Heart right ventricle (tissue), 16 donors: ENCODE data around the gene SPRED3. TPM values are rescaled to one million over a fixed set of nuclear protein-coding genes. Genes with fewer than 3 reads are reported as not detected.
A peak's percentile ranks its signal among the peaks of the same experiment; 100 is the strongest.
"Not testable (repeated sequence)": the region's sequence is repeated elsewhere in the genome, so short reads cannot be mapped to it uniquely, and the experiment has no call there.

ENCODE experiments used
- ATAC-seq, 8 donors: fragments of 200-7000 bp; cut with Tn5 transposase; one replicate each; pipeline ENCODE4 v1.9.1; 2020; ENCODE audit warnings: mild to moderate bottlenecking in 8 of 8, moderate library complexity in 8 of 8, moderate number of reproducible peaks in 1 of 8
- DNase-seq, 2 donors: peaks; one replicate each; pipeline ENCODE4 v3.0.0-alpha.2; 2020
- H3K27ac ChIP-seq, 10 donors: fragments of 200-600 bp; sonication (generic) in 2 of 10; one replicate each; pipeline versions ENCODE4 v1.5.0 to v1.8.0; 2020 to 2022; ENCODE audit warnings: mild to moderate bottlenecking in 3 of 10
- H3K27me3 ChIP-seq, 7 donors: fragments of 200-600 bp; one replicate each; pipeline ENCODE4 v1.8.0; 2021 to 2022; ENCODE audit warnings: mild to moderate bottlenecking in 2 of 7
- H3K36me3 ChIP-seq, 9 donors: fragments of 200-600 bp; sonication (generic) in 1 of 9; one replicate each; pipeline versions ENCODE4 v1.5.0 to v1.8.0; 2020 to 2022; ENCODE audit warnings: mild to moderate bottlenecking in 2 of 9
- H3K4me1 ChIP-seq, 9 donors: fragments of 200-600 bp; sonication (generic) in 1 of 9; one replicate each; pipeline versions ENCODE4 v1.5.0 to v1.8.0; 2020 to 2022; ENCODE audit warnings: mild to moderate bottlenecking in 4 of 9
- H3K4me3 ChIP-seq, 10 donors: fragments of 200-600 bp; sonication (generic) in 2 of 10; one replicate each; pipeline versions ENCODE4 v1.5.0 to v1.8.0; 2020 to 2022; ENCODE audit warnings: mild to moderate bottlenecking in 7 of 10, moderate library complexity in 2 of 10
- H3K9me3 ChIP-seq, 11 donors: fragments of 200-600 bp in 10 of 11; sonication (generic) in 2 of 11; one replicate each; pipeline versions ENCODE4 v1.5.0 to v1.8.0; 2013 to 2022; ENCODE audit warnings: mild to moderate bottlenecking in 2 of 11, control low read depth in 1 of 11, moderate library complexity in 1 of 11
- WGBS, 2 donors: extraction: QIAGEN DNeasy Blood & Tissue Kit; methylation state at CpG; one replicate each; pipeline ENCODE4 v1.1.7; 2013; ENCODE audit warnings: inconsistent platforms in 1 of 2; 5-methylcytosine and 5-hydroxymethylcytosine counted together
- intact Hi-C, 10 donors: fragments of 100-400 bp; cut with DNase I; formaldehyde crosslinking; loops; one replicate each; pipeline versions ENCODE4 v1.11.1 to v1.14.2; 2022
- polyA plus RNA-seq, 2 donors: library from polyadenylated mRNA; stranded (reverse); fragments of 200-250 nt; gene quantifications; one replicate each; pipeline ENCODE4 v1.2.3, GENCODE V29; 2013
- total RNA-seq, 10 donors: library from RNA; stranded (reverse); fragmentation: NEBNext Ultra II Directional in 3 of 10; extraction: Animal tissue kit (Norgen Biotek cat#: 25700) in 3 of 10; gene quantifications; one replicate each; pipeline versions ENCODE4 v1.2.1 to v1.2.4, GENCODE V29; 2021 to 2023
- TF ChIP-seq, protein P1 (sequence below), 9 donors: fragments of 200-600 bp; sonication (generic) in 2 of 9; IDR thresholded peaks; one replicate each; pipeline versions ENCODE4 v1.5.0 to v1.8.0; 2021 to 2022; ENCODE audit warnings: antibody characterized with exemption in 9 of 9, mild to moderate bottlenecking in 5 of 9, moderate library complexity in 1 of 9
- donor health status: Arrhythmogenic right ventricular cardiomyopathy.
- donor health status: ischemic (EF 13 %, LVEDD 7.1; RV severe dilation, severe dysfunction).
- donor health status: healthy with polysubstance abuse.
- donor health status: DM: no; HTN: yes; CAD: no.
- donor health status: DM: no; HTN: no; CAD: no.
- donor health status: ischemic (EF 25% LVEDD 6.9; RV normal size, moderate dysfunction).
- donor health status: ischemic (EF 25% LVEDD 5.7; RV mildly dilated, moderate dysfunction).
- donor health status: healthy.
- donor health status: DM: yes; HTN: yes; CAD: no.
- donor health status: Ischemic cardiomyopathy.
- donor health status: ischemic (EF 35%, LVEDD 5.7; RV mildly dilated, moderate dysfunction).
- donor health status: nonischemic (EF 11% LVEDD 7.7; RV severe dilation, severe dysfunction).
- donor health status: DM: yes; HTN: yes; CAD: no.
- donor health status: PGD.
- donor health status: ischemic (EF 29% LVEDD 5.4; RV normal size, mild dysfunction).
- donor health status: nonischemic (EF 23%, LVEDD 6.1; RV moderate dilation, normal function).

The SPRED3 gene
- total and polyA plus RNA-seq, 12 donors: 0.17 to 1.7 (median 0.54) TPM

DNA sequence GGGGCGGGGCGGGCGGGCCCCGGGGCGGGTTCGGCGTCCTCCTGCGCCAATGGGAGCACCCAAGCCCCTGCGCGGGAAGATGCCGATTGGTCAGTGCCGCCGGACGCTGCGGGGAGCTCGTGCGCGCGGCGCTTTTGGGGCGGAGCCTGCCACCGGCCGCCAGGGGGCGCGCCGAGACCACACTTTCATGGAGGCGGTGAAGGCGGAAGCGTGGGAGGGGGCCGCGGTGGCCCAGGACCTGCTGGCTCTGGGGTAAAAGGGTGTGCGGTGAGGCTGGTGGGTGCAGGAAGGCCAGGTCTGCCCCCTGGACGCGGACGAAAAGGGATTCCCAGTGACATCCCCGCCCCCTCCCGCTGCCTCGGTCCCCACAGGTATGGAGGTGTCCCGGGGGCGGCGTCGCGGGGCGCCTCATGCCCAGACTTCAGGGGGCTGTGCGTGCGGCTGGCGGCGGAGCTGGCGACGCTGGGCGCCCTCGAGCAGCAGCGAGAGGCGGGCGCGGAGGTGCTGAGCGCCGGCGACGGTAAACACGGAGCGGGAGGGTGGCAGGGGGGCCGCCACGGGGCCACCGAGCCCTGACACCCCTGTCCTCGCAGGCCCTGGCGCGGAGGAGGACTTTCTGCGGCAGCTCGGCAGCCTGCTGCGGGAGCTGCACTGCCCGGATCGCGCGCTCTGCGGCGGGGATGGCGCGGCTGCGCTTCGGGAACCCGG is 14.6 kb downstream of the SPRED3 start, which contains the start of gene FAM98C:
FAM98C (plus strand) TSS at position 127 of the 708 bp plus-strand sequence; CDS start at position 188, 61 bp downstream.
- peaks cover 0 to 35% (median 12%) of the 10 kb centered on the region in 9 donors for H3K36me3 ChIP-seq
- TF ChIP-seq, protein P1, sequence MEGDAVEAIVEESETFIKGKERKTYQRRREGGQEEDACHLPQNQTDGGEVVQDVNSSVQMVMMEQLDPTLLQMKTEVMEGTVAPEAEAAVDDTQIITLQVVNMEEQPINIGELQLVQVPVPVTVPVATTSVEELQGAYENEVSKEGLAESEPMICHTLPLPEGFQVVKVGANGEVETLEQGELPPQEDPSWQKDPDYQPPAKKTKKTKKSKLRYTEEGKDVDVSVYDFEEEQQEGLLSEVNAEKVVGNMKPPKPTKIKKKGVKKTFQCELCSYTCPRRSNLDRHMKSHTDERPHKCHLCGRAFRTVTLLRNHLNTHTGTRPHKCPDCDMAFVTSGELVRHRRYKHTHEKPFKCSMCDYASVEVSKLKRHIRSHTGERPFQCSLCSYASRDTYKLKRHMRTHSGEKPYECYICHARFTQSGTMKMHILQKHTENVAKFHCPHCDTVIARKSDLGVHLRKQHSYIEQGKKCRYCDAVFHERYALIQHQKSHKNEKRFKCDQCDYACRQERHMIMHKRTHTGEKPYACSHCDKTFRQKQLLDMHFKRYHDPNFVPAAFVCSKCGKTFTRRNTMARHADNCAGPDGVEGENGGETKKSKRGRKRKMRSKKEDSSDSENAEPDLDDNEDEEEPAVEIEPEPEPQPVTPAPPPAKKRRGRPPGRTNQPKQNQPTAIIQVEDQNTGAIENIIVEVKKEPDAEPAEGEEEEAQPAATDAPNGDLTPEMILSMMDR (IDR thresholded peaks at IDR 0.05): peak; percentile 95 to 100 (median 100)
- no peaks in the 10 kb centered on the region for H3K9me3 ChIP-seq
- DNase-seq (peak; percentile 93 to 97), ATAC-seq (peak; percentile 98 to 100 (median 99))
- H3K4me3 ChIP-seq: peak within 1 kb of the TSS; percentile 68 to 99 (median 87)
- H3K27ac ChIP-seq: peak within 1 kb of the TSS in 9 of 10 donors; percentile 68 to 95 (median 82)
- intact Hi-C loops: loop anchor here (2.0 to 10.0 kb wide), 12 partner anchors 112 to 1072 kb away; partner anchors contain the start of genes MRPS12 (in 4 of the 10), SARS2 (in 4 of the 10), EIF3K (in 2 of the 10) and MAP4K1 (in 1 of the 10)
- 1% methylated on average over 74 to 82 of the region's 82 CpGs for WGBS, 2 donors
- peaks cover 8 to 36% (median 28%) of the 10 kb centered on the region in 7 donors for H3K27me3 ChIP-seq
- peaks cover 0 to 17% (median 11%) of the 10 kb centered on the region in 9 donors for H3K4me1 ChIP-seq

DNA sequence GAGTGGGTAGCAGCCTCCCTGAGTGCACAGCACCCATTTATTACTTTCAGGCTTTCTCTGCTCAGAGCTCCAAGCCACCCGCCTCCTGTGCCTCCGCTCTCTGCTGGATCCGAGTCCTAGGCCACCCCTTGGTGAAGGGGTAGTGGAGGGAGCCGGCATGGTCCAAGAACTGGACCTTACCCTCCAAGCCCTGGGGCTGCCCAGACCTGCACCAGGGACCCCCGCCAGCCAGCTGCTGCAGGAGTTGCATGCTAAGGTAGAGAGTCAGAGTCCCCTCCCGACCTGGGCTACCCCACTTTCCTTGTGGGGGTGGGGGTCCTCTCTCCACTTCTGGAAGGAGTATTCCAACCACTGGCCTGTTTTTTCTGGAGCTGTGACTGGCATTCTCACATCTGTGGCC is 16.4 kb downstream of the SPRED3 start:
- intact Hi-C loops: loop anchor here (5.0 to 10.0 kb wide), 8 partner anchors 110 to 1070 kb away; partner anchors contain the start of genes MRPS12 (in 3 of the 10), SARS2 (in 3 of the 10), EIF3K (in 1 of the 10) and MAP4K1 (in 1 of the 10)
- no peak for DNase-seq

DNA sequence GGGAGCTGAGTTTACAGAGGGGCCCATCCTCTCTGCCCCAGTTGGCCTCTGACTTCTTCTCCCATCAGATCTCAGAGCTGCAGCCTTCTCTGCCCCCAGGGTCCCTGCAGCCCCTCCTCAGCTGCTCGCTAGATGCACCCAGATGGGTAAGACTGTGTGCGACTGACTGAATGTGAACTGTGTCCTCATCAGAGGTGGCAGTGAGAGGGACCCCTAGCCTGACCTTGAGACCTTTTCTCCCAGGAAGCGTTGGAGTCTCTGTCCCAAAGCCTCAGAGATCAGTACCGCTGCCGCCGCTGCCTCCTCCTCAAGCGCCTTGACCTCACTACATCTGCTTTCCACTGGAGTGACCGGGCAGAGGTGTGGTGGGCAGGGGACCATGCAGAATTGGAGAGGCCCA is 16.8 kb downstream of the SPRED3 start:
- whole genome bisulfite sequencing, 2 donors: 94 to 97% methylated on average over 8 of the region's 8 CpGs
- no peak for ATAC-seq
- H3K9me3 ChIP-seq: no peaks in the 10 kb centered on the region
- no peak overlapping the region for H3K27ac ChIP-seq
- H3K4me1 ChIP-seq: peaks cover 0 to 17% (median 11%) of the 10 kb centered on the region in 9 donors
- intact Hi-C loops: loop anchor here in 7 of 10 donors (10.0 kb wide), 4 partner anchors 110 to 1070 kb away; partner anchors contain the start of genes MRPS12 (in 1 of the 7) and SARS2 (in 1 of the 7)
- H3K4me3 ChIP-seq: no peak overlapping the region
- peaks cover 0 to 50% (median 12%) of the 10 kb centered on the region in 9 donors for H3K36me3 ChIP-seq
- DNase-seq: no peak
- peaks cover 0 to 14% (median 8%) of the 10 kb centered on the region in 7 donors for H3K27me3 ChIP-seq
- TF ChIP-seq, protein P1 (IDR thresholded peaks at IDR 0.05): no peak

More for the DNA sequence above, 16.4 kb downstream of the SPRED3 start:
- Histone ChIP-seq H3K4me3 (no peak overlapping the region), H3K27me3 (peaks cover 0 to 19% (median 12%) of the 10 kb centered on the region in 7 donors), H3K4me1 (peaks cover 0 to 17% (median 11%) of the 10 kb centered on the region in 9 donors), H3K27ac (no peak overlapping the region), H3K9me3 (no peaks in the 10 kb centered on the region), H3K36me3 (peaks cover 0 to 45% (median 12%) of the 10 kb centered on the region in 9 donors)
- no peak for ATAC-seq
- TF ChIP-seq, protein P1 (IDR thresholded peaks at IDR 0.05): no peak
- 92% methylated on average over 6 of the region's 6 CpGs for WGBS, 2 donors

DNA sequence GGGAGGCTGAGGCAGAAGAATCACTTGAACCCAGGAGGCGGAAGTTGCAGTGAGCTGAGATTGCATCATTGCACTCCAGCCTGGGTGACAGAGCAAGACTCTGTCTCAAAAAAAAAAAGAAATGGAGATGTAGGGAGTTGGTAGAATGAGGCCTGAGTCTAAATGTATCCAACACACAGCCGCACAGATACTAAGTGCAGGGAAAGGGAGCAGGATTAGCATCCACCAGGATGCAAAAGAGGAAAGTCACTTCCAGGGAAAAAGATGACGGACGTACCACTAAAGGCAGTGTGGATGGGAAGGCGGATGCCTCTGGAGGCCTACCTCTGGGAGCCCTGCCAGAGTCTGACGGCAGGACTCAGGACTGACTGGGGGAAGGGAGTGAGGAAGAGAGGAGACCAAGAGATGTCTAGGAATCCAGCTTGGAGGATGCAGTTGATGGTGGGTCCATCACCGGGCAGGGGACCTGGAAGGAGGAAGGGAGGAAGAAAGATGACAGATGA is 21.2 kb downstream of the SPRED3 start:
- ATAC-seq: peak in 7 of 8 donors; percentile 55 to 83 (median 73)
- intact Hi-C loops: loop anchor here in 7 of 10 donors (10.0 kb wide), 4 partner anchors 105 to 1065 kb away; partner anchors contain the start of genes MRPS12 (in 1 of the 7) and SARS2 (in 1 of the 7)

DNA sequence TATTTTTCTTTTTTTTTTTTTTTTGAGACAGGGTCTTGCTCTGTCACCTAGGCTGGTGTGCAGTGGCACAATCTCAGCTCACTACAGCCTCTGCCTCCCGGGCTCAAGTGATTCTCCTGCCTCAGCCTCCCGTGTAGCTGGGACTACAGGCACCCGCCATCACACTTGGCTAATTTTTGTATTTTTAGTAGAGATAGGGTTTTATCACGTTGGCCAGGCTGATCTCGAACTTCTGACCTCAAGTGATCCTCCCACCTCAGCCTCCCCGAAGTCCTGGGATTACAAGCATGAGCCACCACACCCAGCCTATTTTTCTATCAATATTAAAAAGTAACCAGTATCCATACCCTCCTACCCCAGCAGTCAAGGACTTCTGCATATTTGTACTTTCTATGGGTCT is 21.9 kb downstream of the SPRED3 start:
- H3K9me3 ChIP-seq, H3K27me3 ChIP-seq, H3K4me1 ChIP-seq, ATAC-seq, H3K27ac ChIP-seq, DNase-seq, intact Hi-C loops, H3K4me3 ChIP-seq: not testable (repeated sequence)
- H3K36me3 ChIP-seq: peaks cover 0 to 65% (median 7%) of the 10 kb centered on the region in 9 donors
- 67 to 71% methylated on average over 6 of the region's 6 CpGs for WGBS, 2 donors

More for the DNA sequence above, 21.2 kb downstream of the SPRED3 start:
- Histone ChIP-seq H3K4me3 (no peak overlapping the region), H3K27ac (no peak overlapping the region), H3K9me3 (no peaks in the 10 kb centered on the region), H3K27me3 (peaks cover 0 to 1% (median 0%) of the 10 kb centered on the region in 7 donors), H3K4me1 (no peaks in the 10 kb centered on the region), H3K36me3 (peaks cover 0 to 68% (median 12%) of the 10 kb centered on the region in 9 donors)
- TF ChIP-seq, protein P1 (IDR thresholded peaks at IDR 0.05): no peak
- WGBS, 2 donors: 29 to 37% methylated on average over 7 of the region's 7 CpGs
- peak; percentile 30 to 50 for DNase-seq
